Mesenchymal stem cell (in vitro differentiated cells and primary cell): Measurements from ENCODE around the gene PRSS48.
A peak's percentile ranks its signal among the peaks of the same experiment; 100 is the strongest.
"Not testable (repeated sequence)": the region's sequence is repeated elsewhere in the genome, so short reads cannot be mapped to it uniquely, and the experiment has no call there.

ENCODE experiments used
- DNase-seq: peaks from one replicate; pipeline ENCODE4 v3.0.0-alpha.2; 2013
- H2AFZ ChIP-seq: one replicate; pipeline ENCODE4 v1.6.1; 2013; ENCODE audit warnings: low read depth, mild to moderate bottlenecking, control low read depth, inconsistent platforms, low read length, moderate library complexity
- H2AK5ac ChIP-seq: 2 replicates; pipeline ENCODE4 v1.6.1; 2013; ENCODE audit warnings: low read length, moderate library complexity, mild to moderate bottlenecking, inconsistent platforms; ENCODE audit not compliant: severe bottlenecking
- H2BK120ac ChIP-seq: one replicate; pipeline ENCODE4 v1.6.1; 2013; ENCODE audit warnings: low read depth, mild to moderate bottlenecking, inconsistent platforms, low read length, moderate library complexity
- H2BK12ac ChIP-seq, 2 experiments: one replicate each; pipeline ENCODE4 v1.6.1; 2013; ENCODE audit warnings: inconsistent platforms in 2 of 2, low read length in 2 of 2, mild to moderate bottlenecking in 2 of 2, moderate library complexity in 2 of 2, control low read depth in 1 of 2
- H2BK15ac ChIP-seq: one replicate; pipeline ENCODE4 v1.6.1; 2013; ENCODE audit warnings: mild to moderate bottlenecking, low read depth, inconsistent platforms; ENCODE audit not compliant: poor library complexity, severe bottlenecking
- H2BK5ac ChIP-seq: 2 replicates; pipeline ENCODE4 v1.6.1; 2013; ENCODE audit warnings: low read depth, mild to moderate bottlenecking, low read length, control low read depth, inconsistent platforms; ENCODE audit not compliant: poor library complexity, severe bottlenecking
- H3K14ac ChIP-seq, 2 experiments: one replicate each; pipeline ENCODE4 v1.6.1; 2013; ENCODE audit warnings: inconsistent platforms in 2 of 2, low read length in 2 of 2, control low read depth in 1 of 2, mild to moderate bottlenecking in 1 of 2, moderate library complexity in 1 of 2
- H3K18ac ChIP-seq, 2 experiments: one replicate each; pipeline ENCODE4 v1.6.1; 2013; ENCODE audit warnings: inconsistent platforms in 2 of 2, low read length in 2 of 2, control low read depth in 1 of 2, low read depth in 1 of 2, mild to moderate bottlenecking in 1 of 2
- H3K23ac ChIP-seq, 2 experiments: one replicate each; pipeline ENCODE4 v1.6.1; 2013; ENCODE audit warnings: inconsistent platforms in 2 of 2, low read length in 2 of 2, mild to moderate bottlenecking in 2 of 2, moderate library complexity in 2 of 2, control low read depth in 1 of 2
- H3K27ac ChIP-seq: 2 replicates; pipeline ENCODE4 v1.5.1; 2013; ENCODE audit warnings: mild to moderate bottlenecking, moderate library complexity, low read length, control low read depth, inconsistent platforms; ENCODE audit not compliant: poor library complexity, severe bottlenecking
- H3K27me3 ChIP-seq, 2 experiments: 2 replicates each; pipeline versions ENCODE4 v1.6.1 to v1.7.0; 2013; ENCODE audit warnings: low read length in 2 of 2, mild to moderate bottlenecking in 2 of 2, moderate library complexity in 2 of 2, control low read depth in 1 of 2, inconsistent platforms in 1 of 2; ENCODE audit not compliant: control insufficient read depth in 1 of 2, insufficient read depth in 1 of 2
- H3K36me3 ChIP-seq, 2 experiments: 2 replicates each; pipeline versions ENCODE4 v1.6.1 to v1.7.0; 2013; ENCODE audit warnings: low read length in 2 of 2, control low read depth in 1 of 2, inconsistent platforms in 1 of 2, low read depth in 1 of 2, mild to moderate bottlenecking in 1 of 2; ENCODE audit not compliant: insufficient read depth in 2 of 2, control insufficient read depth in 1 of 2
- H3K4ac ChIP-seq, 2 experiments: one replicate each; pipeline ENCODE4 v1.6.1; 2013; ENCODE audit warnings: inconsistent platforms in 2 of 2, low read length in 2 of 2, mild to moderate bottlenecking in 2 of 2, moderate library complexity in 2 of 2, control low read depth in 1 of 2, low read depth in 1 of 2
- H3K4me1 ChIP-seq: 2 replicates; pipeline ENCODE4 v1.6.1; 2013; ENCODE audit warnings: low read depth, low read length, control low read depth; ENCODE audit not compliant: control insufficient read depth, insufficient read depth
- H3K4me2 ChIP-seq: 2 replicates; pipeline ENCODE4 v1.6.1; 2013; ENCODE audit warnings: low read length, mild to moderate bottlenecking, inconsistent platforms; ENCODE audit not compliant: poor library complexity, severe bottlenecking
- H3K4me3 ChIP-seq, 2 experiments: 2 replicates each; pipeline versions ENCODE4 v1.5.1 to v1.7.0; 2013; ENCODE audit warnings: low read length in 2 of 2, mild to moderate bottlenecking in 2 of 2, control low read depth in 1 of 2, low read depth in 1 of 2; ENCODE audit not compliant: insufficient read depth in 1 of 2
- H3K79me1 ChIP-seq: replicated peaks from 2 replicates; pipeline ENCODE4 v1.6.1; 2013; ENCODE audit warnings: mild to moderate bottlenecking, control low read depth, low read length, inconsistent platforms; ENCODE audit not compliant: poor library complexity, severe bottlenecking
- H3K9ac ChIP-seq: 2 replicates; pipeline ENCODE4 v1.7.0; 2013; ENCODE audit warnings: mild to moderate bottlenecking, low read length, moderate library complexity
- H3K9me3 ChIP-seq: 2 replicates; pipeline ENCODE4 v1.7.0; 2013; ENCODE audit warnings: mild to moderate bottlenecking, low read length; ENCODE audit not compliant: control insufficient read depth
- H4K8ac ChIP-seq: one replicate; pipeline ENCODE4 v1.6.1; 2013; ENCODE audit warnings: inconsistent platforms, mild to moderate bottlenecking, low read length, moderate library complexity
- H4K91ac ChIP-seq: one replicate; pipeline ENCODE4 v1.6.1; 2013; ENCODE audit warnings: mild to moderate bottlenecking, low read length, inconsistent platforms
- WGBS: methylation state at CpG from one replicate; pipeline ENCODE4 v1.1.7; 2013; ENCODE audit warnings: mixed read lengths; 5-methylcytosine and 5-hydroxymethylcytosine counted together

The PRSS48 gene

GRCh38 chr4:151251603-151252304, 25.2 kb upstream of the PRSS48 start:
- Histone ChIP-seq H2AFZ (no peak overlapping the region), H3K9ac (no peak overlapping the region), H2BK12ac (no peak overlapping the region), H2AK5ac (no peak overlapping the region), H2BK5ac (no peak overlapping the region), H3K4ac (no peak overlapping the region), H3K4me1 (no peaks in the 10 kb centered on the region), H2BK15ac (no peak overlapping the region), H3K36me3 (no peaks in the 10 kb centered on the region), H2BK120ac (no peak overlapping the region), H4K8ac (no peak overlapping the region), H3K14ac (peak overlapping the region in 1 of 2 experiments; percentile 36), H3K27me3 (no peaks in the 10 kb centered on the region), H3K9me3 (no peaks in the 10 kb centered on the region), H3K23ac (no peak overlapping the region), H3K18ac (no peak overlapping the region), H3K4me2 (no peak overlapping the region), H4K91ac (no peak overlapping the region), H3K27ac (no peak overlapping the region), H3K79me1 (peaks cover 21% of the 10 kb centered on the region), H3K4me3 (no peak overlapping the region)
- no peak for DNase-seq
- 45% methylated on average over 2 of the region's 2 CpGs for WGBS

GRCh38 chr4:151255226-151255625, 21.7 kb upstream of the PRSS48 start:
- WGBS = 98% methylated on average over 10 of the region's 28 CpGs
- H2BK12ac ChIP-seq, H3K9me3 ChIP-seq, H3K14ac ChIP-seq, H3K27ac ChIP-seq, H3K18ac ChIP-seq, H4K8ac ChIP-seq, H3K27me3 ChIP-seq, H3K4me2 ChIP-seq, H3K4ac ChIP-seq, H2AFZ ChIP-seq, H4K91ac ChIP-seq, H2BK5ac ChIP-seq, H2AK5ac ChIP-seq, H2BK120ac ChIP-seq, H3K4me3 ChIP-seq, DNase-seq, H3K36me3 ChIP-seq, H3K9ac ChIP-seq, H3K23ac ChIP-seq, H3K4me1 ChIP-seq, H2BK15ac ChIP-seq: not testable (repeated sequence)
- peaks cover 25% of the 10 kb centered on the region for H3K79me1 ChIP-seq

- not testable (repeated sequence) for H2AK5ac ChIP-seq, H2AFZ ChIP-seq, H3K27ac ChIP-seq, H3K9me3 ChIP-seq, H3K4me1 ChIP-seq, H2BK120ac ChIP-seq, H2BK15ac ChIP-seq, H2BK12ac ChIP-seq, H4K8ac ChIP-seq, H3K9ac ChIP-seq, H3K4me2 ChIP-seq, H3K14ac ChIP-seq, H3K23ac ChIP-seq, H3K4me3 ChIP-seq, H2BK5ac ChIP-seq, H3K27me3 ChIP-seq, H3K4ac ChIP-seq, H3K18ac ChIP-seq, H4K91ac ChIP-seq, H3K36me3 ChIP-seq, DNase-seq
- peaks cover 23% of the 10 kb centered on the region for H3K79me1 ChIP-seq
- 95% methylated on average over 16 of the region's 17 CpGs for WGBS
These were observed 21.3 kb upstream of the PRSS48 start for GRCh38 chr4:151255680-151256079.

GRCh38 chr4:151256134-151256533, 20.8 kb upstream of the PRSS48 start:
- Histone ChIP-seq H2BK15ac (no peak overlapping the region), H3K9ac (no peak overlapping the region), H3K27ac (no peak overlapping the region), H2AK5ac (no peak overlapping the region), H3K4me1 (no peaks in the 10 kb centered on the region), H2AFZ (no peak overlapping the region), H3K4ac (no peak overlapping the region), H2BK120ac (no peak overlapping the region), H3K4me2 (no peak overlapping the region), H3K4me3 (no peak overlapping the region), H3K23ac (no peak overlapping the region), H2BK12ac (no peak overlapping the region), H3K14ac (no peak overlapping the region), H4K8ac (no peak overlapping the region), H4K91ac (no peak overlapping the region), H2BK5ac (no peak overlapping the region), H3K36me3 (no peaks in the 10 kb centered on the region), H3K79me1 (peaks cover 21% of the 10 kb centered on the region), H3K27me3 (no peaks in the 10 kb centered on the region), H3K9me3 (no peaks in the 10 kb centered on the region), H3K18ac (no peak overlapping the region)
- 100% methylated on average over 1 of the region's 2 CpGs for WGBS
- DNase-seq = no peak
